Activated B cell treated with CpG ODN at 0.5 μM for 24 hours (primary cell): ENCODE measurements around the gene MSI2. TPM values are rescaled to one million over a fixed set of nuclear protein-coding genes. Genes with fewer than 3 reads are reported as not detected.

Source experiments
- ATAC-seq: fragments of 200-7000 bp; cut with Tn5 transposase; one replicate; pipeline ENCODE4 v1.10.0; 2021; ENCODE audit warnings: low read depth, mild to moderate bottlenecking, moderate library complexity
- CTCF ChIA-PET: fragments of 350-600 bp; sonication (Branson Sonifier 250); formaldehyde crosslinking; loops from one replicate; lab custom pipeline; 2021; ENCODE audit warnings: antibody characterized with exemption; lab: Charles Lee
- POLR2A ChIA-PET: fragments of 350-600 bp; sonication (Branson Sonifier 250); formaldehyde crosslinking; loops from one replicate; lab custom pipeline; 2021; ENCODE audit warnings: antibody characterized with exemption; lab: Charles Lee
- DNase-seq: peaks from one replicate; pipeline ENCODE4 v3.0.0; 2022
- H3K27ac Mint-ChIP-seq: one replicate; pipeline ENCODE4 v1.8.0; 2020; ENCODE audit warnings: mixed read lengths
- H3K27me3 Mint-ChIP-seq: one replicate; pipeline ENCODE4 v1.8.0; 2021; ENCODE audit warnings: mixed read lengths
- H3K36me3 Mint-ChIP-seq: one replicate; pipeline ENCODE4 v1.8.0; 2021; ENCODE audit warnings: low read depth, mixed read lengths
- H3K4me1 Mint-ChIP-seq: one replicate; pipeline ENCODE4 v1.8.0; 2021; ENCODE audit warnings: mixed read lengths
- H3K4me3 Mint-ChIP-seq: one replicate; pipeline ENCODE4 v1.8.0; 2020; ENCODE audit warnings: mild to moderate bottlenecking, mixed read lengths
- H3K9me3 Mint-ChIP-seq: one replicate; pipeline ENCODE4 v1.8.0; 2020; ENCODE audit warnings: mixed read lengths
- intact Hi-C: fragments of 100-400 bp; cut with micrococcal nuclease; formaldehyde crosslinking; loops from one replicate; pipeline ENCODE4 v1.15.1; 2024
- total RNA-seq: library from RNA; stranded (reverse); gene quantifications from 2 replicates; pipeline ENCODE4 v1.2.3, GENCODE V29; 2022
- TF ChIP-seq, protein P1 (sequence below): fragments of 200-600 bp; IDR thresholded peaks from one replicate; pipeline ENCODE4 v1.8.0; 2022; ENCODE audit warnings: antibody characterized with exemption, mild to moderate bottlenecking

MSI2 gene
- total RNA-seq, 1 donor from 2014 or later = 102 TPM

DNA sequence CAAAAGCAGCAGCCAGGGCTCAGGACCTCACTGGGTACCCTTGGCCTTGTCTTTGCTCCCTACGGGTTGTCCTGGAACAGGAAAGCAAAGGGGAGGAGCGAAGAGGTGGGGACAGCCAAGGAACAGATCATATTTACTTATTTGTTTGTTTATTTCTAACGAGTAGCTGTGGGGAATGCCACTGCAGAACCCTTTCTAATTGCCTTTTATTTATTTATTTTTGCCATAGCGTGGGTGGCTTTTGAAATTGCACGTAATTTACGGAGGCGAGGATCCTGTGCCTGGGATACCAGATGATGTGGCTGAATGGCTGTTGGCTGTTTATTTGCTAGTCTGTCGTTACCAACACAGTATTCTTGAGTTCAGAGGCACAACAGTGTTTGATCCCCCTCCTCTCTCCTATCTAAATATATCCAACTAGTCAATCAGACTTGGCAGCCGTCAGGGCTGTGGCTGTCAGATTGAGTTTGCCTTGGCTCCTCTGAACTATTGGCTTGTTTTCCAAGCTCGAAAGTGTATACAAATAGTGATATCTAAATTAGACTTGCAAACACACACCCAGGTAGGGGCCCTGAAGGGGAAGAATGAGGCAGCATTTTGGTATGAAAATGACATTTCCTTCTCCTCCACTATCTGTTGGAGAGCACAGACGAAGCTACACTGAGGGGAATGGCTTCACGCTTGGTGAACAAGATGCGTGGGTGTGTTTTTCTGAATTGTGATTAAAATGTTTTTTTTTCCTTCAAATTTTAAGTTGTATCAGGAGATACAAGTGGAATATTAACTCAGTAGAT lies 110.4 kb downstream of the MSI2 start:
- H3K36me3 Mint-ChIP-seq = no peaks in the 10 kb centered on the region
- ChIA-PET POLR2A (interaction anchor here (0.8 to 1.2 kb wide), 3 partner anchors 9 to 111 kb away, joined by 3 to 4 read pairs (median 4); partner anchors contain the start of gene MSI2), CTCF (no interaction called here)
- no peaks in the 10 kb centered on the region for H3K27me3 Mint-ChIP-seq
- DNase-seq = no peak
- no peaks in the 10 kb centered on the region for H3K9me3 Mint-ChIP-seq
- peak overlapping the region; percentile 32 for H3K4me3 Mint-ChIP-seq
- peaks cover 42% of the 10 kb centered on the region for H3K4me1 Mint-ChIP-seq
- TF ChIP-seq, protein P1, sequence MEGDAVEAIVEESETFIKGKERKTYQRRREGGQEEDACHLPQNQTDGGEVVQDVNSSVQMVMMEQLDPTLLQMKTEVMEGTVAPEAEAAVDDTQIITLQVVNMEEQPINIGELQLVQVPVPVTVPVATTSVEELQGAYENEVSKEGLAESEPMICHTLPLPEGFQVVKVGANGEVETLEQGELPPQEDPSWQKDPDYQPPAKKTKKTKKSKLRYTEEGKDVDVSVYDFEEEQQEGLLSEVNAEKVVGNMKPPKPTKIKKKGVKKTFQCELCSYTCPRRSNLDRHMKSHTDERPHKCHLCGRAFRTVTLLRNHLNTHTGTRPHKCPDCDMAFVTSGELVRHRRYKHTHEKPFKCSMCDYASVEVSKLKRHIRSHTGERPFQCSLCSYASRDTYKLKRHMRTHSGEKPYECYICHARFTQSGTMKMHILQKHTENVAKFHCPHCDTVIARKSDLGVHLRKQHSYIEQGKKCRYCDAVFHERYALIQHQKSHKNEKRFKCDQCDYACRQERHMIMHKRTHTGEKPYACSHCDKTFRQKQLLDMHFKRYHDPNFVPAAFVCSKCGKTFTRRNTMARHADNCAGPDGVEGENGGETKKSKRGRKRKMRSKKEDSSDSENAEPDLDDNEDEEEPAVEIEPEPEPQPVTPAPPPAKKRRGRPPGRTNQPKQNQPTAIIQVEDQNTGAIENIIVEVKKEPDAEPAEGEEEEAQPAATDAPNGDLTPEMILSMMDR = no peak
- H3K27ac Mint-ChIP-seq = peak overlapping the region; percentile 50
- peak; percentile 54 for ATAC-seq
- intact Hi-C loops = no loop called here

GRCh38 chr17:57368637-57369336 lies 112.5 kb downstream of the MSI2 start:
- Mint-ChIP-seq H3K27me3 (no peaks in the 10 kb centered on the region), H3K4me1 (peaks cover 42% of the 10 kb centered on the region), H3K27ac (peak overlapping the region; percentile 3), H3K36me3 (peaks cover 8% of the 10 kb centered on the region), H3K4me3 (no peak overlapping the region), H3K9me3 (no peaks in the 10 kb centered on the region)
- DNase-seq (no peak), ATAC-seq (no peak)
- CTCF ChIA-PET = interaction anchor here (0.8 to 1.5 kb wide), 2 partner anchors 12 to 125 kb away, joined by 3 to 5 read pairs; no protein-coding TSS in a partner anchor
- POLR2A ChIA-PET = no interaction called here
- TF ChIP-seq, protein P1 = no peak
- intact Hi-C loops = no loop called here

GRCh38 chr17:57369509-57369945 lies 113.2 kb downstream of the MSI2 start:
- intact Hi-C loops = no loop called here
- H3K27ac Mint-ChIP-seq = no peak overlapping the region
- H3K4me3 Mint-ChIP-seq = no peak overlapping the region
- ChIA-PET POLR2A (no interaction called here), CTCF (interaction anchor here (0.8 to 1.5 kb wide), 2 partner anchors 12 to 126 kb away, joined by 3 to 5 read pairs; no protein-coding TSS in a partner anchor)
- no peaks in the 10 kb centered on the region for H3K27me3 Mint-ChIP-seq
- no peak for ATAC-seq
- peaks cover 39% of the 10 kb centered on the region for H3K4me1 Mint-ChIP-seq
- peaks cover 8% of the 10 kb centered on the region for H3K36me3 Mint-ChIP-seq
- no peaks in the 10 kb centered on the region for H3K9me3 Mint-ChIP-seq
- TF ChIP-seq, protein P1 = no peak
- no peak for DNase-seq

- Mint-ChIP-seq H3K9me3 (no peaks in the 10 kb centered on the region), H3K36me3 (peaks cover 10% of the 10 kb centered on the region), H3K4me1 (peaks cover 36% of the 10 kb centered on the region), H3K27me3 (no peaks in the 10 kb centered on the region), H3K27ac (no peak overlapping the region), H3K4me3 (no peak overlapping the region)
- CTCF ChIA-PET = interaction anchor here (1.5 kb wide), 1 partner anchor 127 kb away, joined by 5 read pairs; no protein-coding TSS in a partner anchor
- intact Hi-C loops = no loop called here
- TF ChIP-seq, protein P1 = no peak
- DNase-seq = no peak
- ATAC-seq = no peak
- POLR2A ChIA-PET = no interaction called here
Measured at GRCh38 chr17:57370037-57370581, 113.8 kb downstream of the MSI2 start.
